GM12878 (cell line): Measurements from ENCODE around the gene RAD51B. TPM values are rescaled to one million over a fixed set of nuclear protein-coding genes. Genes with fewer than 3 reads are reported as not detected.

Experiments
- CBX5 ChIP-seq: sonication (generic); IDR thresholded peaks from 2 replicates; pipeline ENCODE4 v1.6.1; 2016; ENCODE audit warnings: low read depth, moderate library complexity, mild to moderate bottlenecking, inconsistent platforms
- IKZF2 ChIP-seq, 2 experiments: fragments of 450-650 bp; IDR thresholded peaks; 2 replicates each; pipeline ENCODE4 v1.6.1; 2017; ENCODE audit warnings: mild to moderate bottlenecking in 2 of 2, moderate library complexity in 2 of 2
- MEF2B ChIP-seq: fragments of 450-650 bp; IDR thresholded peaks from 2 replicates; pipeline ENCODE4 v1.6.1; 2018; ENCODE audit warnings: mild to moderate bottlenecking, moderate library complexity; ENCODE audit not compliant: partially characterized antibody, poor library complexity, severe bottlenecking
- MTA3 ChIP-seq: IDR thresholded peaks from 2 replicates; pipeline ENCODE4 v1.6.1; 2012; ENCODE audit warnings: low read length, inconsistent platforms, borderline replicate concordance
- NFIC ChIP-seq: IDR thresholded peaks from 2 replicates; pipeline ENCODE4 v1.6.1; 2012; ENCODE audit warnings: low read depth, mild to moderate bottlenecking, inconsistent platforms, low read length, moderate library complexity
- NFXL1 ChIP-seq: fragments of 450-650 bp; IDR thresholded peaks from 2 replicates; pipeline ENCODE4 v1.6.1; 2017; ENCODE audit warnings: antibody characterized with exemption, mild to moderate bottlenecking, borderline replicate concordance
- RELB ChIP-seq: fragments of 450-650 bp; IDR thresholded peaks from 2 replicates; pipeline ENCODE4 v1.6.1; 2017; ENCODE audit warnings: low read depth, mild to moderate bottlenecking, moderate library complexity
- RUNX3 ChIP-seq: IDR thresholded peaks from 2 replicates; pipeline ENCODE4 v1.6.1; 2012; ENCODE audit warnings: low read length, inconsistent platforms
- ZNF24 ChIP-seq: fragments of 450-650 bp; IDR thresholded peaks from 2 replicates; pipeline ENCODE4 v1.6.1; 2017; ENCODE audit warnings: antibody characterized with exemption, mild to moderate bottlenecking
- polyA plus RNA-seq, 11 experiments: library from polyadenylated mRNA; depleted of rRNA in 4 of 11; unstranded in 6 of 11; stranded (reverse) in 5 of 11; fragments of >200 nt; fragmentation: Nextera tagmentation in 4 of 11; fragmentation: Illumina TruSeq in 1 of 11; extraction: Ambion mirVana in 4 of 11; extraction: Trizol in 1 of 11; gene quantifications; 1 replicate in 1 of 11; 2 replicates in 10 of 11; pipeline versions ENCODE4 v1.2.1 to v1.2.3, GENCODE V29; 2011 to 2016; ENCODE audit warnings: inconsistent platforms in 2 of 11, missing spikeins in 2 of 11, low read depth in 1 of 11
- total RNA-seq, 4 experiments: library from RNA; depleted of rRNA in 3 of 4; stranded (reverse); fragments of >200 nt in 3 of 4; fragmentation: Illumina TruSeq in 1 of 4; extraction: Trizol in 1 of 4; gene quantifications; 2 replicates each; pipeline versions ENCODE4 v1.2.1 to v1.2.3, GENCODE V29; 2013 to 2021
- TF ChIP-seq, protein P1 (sequence below): fragments of 450-650 bp; IDR thresholded peaks from 2 replicates; pipeline ENCODE4 v1.6.1; 2017; ENCODE audit warnings: mild to moderate bottlenecking, moderate library complexity
- TF ChIP-seq, protein P2 (sequence below): fragments of 450-650 bp; formaldehyde crosslinking; IDR thresholded peaks from 2 replicates; pipeline ENCODE4 v1.4.0; 2022; ENCODE audit warnings: mild to moderate bottlenecking, moderate library complexity
- TF ChIP-seq, protein P3 (sequence below): IDR thresholded peaks from 2 replicates; pipeline ENCODE4 v1.6.1; 2012; ENCODE audit warnings: mild to moderate bottlenecking, low read depth, low read length
- TF ChIP-seq, protein P4 (sequence below): IDR thresholded peaks from 2 replicates; pipeline ENCODE4 v1.6.1; 2011; ENCODE audit warnings: mild to moderate bottlenecking, low read depth, low read length, moderate library complexity; ENCODE audit not compliant: insufficient replicate concordance

RAD51B gene
- total and polyA plus RNA-seq, 10 of the 15 experiments (the other 5 are each of a cell fraction or from before 2014, with no cell fraction given), result 9.8 to 26.8 (median 21.3) TPM

GRCh38 chr14:68278576-68279436, 459.2 kb downstream of the RAD51B start (continued):
- TF ChIP-seq, protein P1, sequence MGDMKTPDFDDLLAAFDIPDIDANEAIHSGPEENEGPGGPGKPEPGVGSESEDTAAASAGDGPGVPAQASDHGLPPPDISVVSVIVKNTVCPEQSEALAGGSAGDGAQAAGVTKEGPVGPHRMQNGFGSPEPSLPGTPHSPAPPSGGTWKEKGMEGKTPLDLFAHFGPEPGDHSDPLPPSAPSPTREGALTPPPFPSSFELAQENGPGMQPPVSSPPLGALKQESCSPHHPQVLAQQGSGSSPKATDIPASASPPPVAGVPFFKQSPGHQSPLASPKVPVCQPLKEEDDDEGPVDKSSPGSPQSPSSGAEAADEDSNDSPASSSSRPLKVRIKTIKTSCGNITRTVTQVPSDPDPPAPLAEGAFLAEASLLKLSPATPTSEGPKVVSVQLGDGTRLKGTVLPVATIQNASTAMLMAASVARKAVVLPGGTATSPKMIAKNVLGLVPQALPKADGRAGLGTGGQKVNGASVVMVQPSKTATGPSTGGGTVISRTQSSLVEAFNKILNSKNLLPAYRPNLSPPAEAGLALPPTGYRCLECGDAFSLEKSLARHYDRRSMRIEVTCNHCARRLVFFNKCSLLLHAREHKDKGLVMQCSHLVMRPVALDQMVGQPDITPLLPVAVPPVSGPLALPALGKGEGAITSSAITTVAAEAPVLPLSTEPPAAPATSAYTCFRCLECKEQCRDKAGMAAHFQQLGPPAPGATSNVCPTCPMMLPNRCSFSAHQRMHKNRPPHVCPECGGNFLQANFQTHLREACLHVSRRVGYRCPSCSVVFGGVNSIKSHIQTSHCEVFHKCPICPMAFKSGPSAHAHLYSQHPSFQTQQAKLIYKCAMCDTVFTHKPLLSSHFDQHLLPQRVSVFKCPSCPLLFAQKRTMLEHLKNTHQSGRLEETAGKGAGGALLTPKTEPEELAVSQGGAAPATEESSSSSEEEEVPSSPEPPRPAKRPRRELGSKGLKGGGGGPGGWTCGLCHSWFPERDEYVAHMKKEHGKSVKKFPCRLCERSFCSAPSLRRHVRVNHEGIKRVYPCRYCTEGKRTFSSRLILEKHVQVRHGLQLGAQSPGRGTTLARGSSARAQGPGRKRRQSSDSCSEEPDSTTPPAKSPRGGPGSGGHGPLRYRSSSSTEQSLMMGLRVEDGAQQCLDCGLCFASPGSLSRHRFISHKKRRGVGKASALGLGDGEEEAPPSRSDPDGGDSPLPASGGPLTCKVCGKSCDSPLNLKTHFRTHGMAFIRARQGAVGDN, result peak; percentile 36; the same call in 1 of the 2 replicates
- TF ChIP-seq RUNX3 (no peak), MTA3 (no peak), NFIC (no peak), NFXL1 (no peak), CBX5 (no peak), RELB (no peak), IKZF2 (IDR thresholded peaks at IDR 0.05) (0 out of 4 replicates have a peak, but pooled peaks have one; percentile 8 to 12), MEF2B (no peak), ZNF24 (no peak)
- TF ChIP-seq, protein P2, sequence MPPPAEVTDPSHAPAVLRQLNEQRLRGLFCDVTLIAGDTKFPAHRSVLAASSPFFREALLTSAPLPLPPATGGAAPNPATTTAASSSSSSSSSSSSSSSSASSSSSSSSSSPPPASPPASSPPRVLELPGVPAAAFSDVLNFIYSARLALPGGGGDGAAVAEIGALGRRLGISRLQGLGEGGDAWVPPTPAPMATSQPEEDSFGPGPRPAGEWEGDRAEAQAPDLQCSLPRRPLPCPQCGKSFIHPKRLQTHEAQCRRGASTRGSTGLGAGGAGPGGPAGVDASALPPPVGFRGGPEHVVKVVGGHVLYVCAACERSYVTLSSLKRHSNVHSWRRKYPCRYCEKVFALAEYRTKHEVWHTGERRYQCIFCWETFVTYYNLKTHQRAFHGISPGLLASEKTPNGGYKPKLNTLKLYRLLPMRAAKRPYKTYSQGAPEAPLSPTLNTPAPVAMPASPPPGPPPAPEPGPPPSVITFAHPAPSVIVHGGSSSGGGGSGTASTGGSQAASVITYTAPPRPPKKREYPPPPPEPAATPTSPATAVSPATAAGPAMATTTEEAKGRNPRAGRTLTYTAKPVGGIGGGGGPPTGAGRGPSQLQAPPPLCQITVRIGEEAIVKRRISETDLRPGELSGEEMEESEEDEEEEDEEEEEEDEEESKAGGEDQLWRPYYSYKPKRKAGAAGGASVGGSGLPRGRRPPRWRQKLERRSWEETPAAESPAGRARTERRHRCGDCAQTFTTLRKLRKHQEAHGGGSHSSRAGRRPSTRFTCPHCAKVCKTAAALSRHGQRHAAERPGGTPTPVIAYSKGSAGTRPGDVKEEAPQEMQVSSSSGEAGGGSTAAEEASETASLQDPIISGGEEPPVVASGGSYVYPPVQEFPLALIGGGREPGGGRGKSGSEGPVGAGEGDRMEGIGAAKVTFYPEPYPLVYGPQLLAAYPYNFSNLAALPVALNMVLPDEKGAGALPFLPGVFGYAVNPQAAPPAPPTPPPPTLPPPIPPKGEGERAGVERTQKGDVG, result no peak
- TF ChIP-seq, protein P3, sequence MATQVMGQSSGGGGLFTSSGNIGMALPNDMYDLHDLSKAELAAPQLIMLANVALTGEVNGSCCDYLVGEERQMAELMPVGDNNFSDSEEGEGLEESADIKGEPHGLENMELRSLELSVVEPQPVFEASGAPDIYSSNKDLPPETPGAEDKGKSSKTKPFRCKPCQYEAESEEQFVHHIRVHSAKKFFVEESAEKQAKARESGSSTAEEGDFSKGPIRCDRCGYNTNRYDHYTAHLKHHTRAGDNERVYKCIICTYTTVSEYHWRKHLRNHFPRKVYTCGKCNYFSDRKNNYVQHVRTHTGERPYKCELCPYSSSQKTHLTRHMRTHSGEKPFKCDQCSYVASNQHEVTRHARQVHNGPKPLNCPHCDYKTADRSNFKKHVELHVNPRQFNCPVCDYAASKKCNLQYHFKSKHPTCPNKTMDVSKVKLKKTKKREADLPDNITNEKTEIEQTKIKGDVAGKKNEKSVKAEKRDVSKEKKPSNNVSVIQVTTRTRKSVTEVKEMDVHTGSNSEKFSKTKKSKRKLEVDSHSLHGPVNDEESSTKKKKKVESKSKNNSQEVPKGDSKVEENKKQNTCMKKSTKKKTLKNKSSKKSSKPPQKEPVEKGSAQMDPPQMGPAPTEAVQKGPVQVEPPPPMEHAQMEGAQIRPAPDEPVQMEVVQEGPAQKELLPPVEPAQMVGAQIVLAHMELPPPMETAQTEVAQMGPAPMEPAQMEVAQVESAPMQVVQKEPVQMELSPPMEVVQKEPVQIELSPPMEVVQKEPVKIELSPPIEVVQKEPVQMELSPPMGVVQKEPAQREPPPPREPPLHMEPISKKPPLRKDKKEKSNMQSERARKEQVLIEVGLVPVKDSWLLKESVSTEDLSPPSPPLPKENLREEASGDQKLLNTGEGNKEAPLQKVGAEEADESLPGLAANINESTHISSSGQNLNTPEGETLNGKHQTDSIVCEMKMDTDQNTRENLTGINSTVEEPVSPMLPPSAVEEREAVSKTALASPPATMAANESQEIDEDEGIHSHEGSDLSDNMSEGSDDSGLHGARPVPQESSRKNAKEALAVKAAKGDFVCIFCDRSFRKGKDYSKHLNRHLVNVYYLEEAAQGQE, result no peak
- TF ChIP-seq, protein P4, sequence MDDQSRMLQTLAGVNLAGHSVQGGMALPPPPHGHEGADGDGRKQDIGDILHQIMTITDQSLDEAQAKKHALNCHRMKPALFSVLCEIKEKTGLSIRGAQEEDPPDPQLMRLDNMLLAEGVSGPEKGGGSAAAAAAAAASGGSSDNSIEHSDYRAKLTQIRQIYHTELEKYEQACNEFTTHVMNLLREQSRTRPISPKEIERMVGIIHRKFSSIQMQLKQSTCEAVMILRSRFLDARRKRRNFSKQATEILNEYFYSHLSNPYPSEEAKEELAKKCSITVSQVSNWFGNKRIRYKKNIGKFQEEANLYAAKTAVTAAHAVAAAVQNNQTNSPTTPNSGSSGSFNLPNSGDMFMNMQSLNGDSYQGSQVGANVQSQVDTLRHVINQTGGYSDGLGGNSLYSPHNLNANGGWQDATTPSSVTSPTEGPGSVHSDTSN, result no peak
